ENCODE data around the gene SEMA3E.

DNA sequence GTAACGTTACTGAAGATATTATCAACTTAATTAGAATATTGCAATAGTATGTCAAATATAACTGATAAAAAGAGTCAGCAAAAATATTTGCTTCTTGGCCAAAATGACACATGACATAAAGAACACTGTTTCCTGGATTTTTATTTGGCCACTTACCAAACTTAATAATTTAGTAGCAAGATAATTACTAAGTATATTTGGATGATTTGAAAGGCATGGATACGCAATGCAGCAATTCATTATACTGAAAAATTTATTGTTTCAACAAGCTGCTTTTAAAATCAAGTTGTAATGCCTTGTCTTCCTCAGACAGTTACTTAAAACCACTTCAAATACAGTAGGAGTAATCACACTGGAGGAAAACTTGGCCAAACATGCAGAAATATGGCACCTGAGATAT is 234.0 kb downstream of the SEMA3E start:
- TF ChIP-seq GATA2 (IDR thresholded peaks at IDR 0.05; ENCODE audit: low read depth, low read length) (no peak), GATA3 (IDR thresholded peaks at IDR 0.05; ENCODE audit: low read depth, low read length) (no peak)
